Right ventricle myocardium inferior (tissue), 1 donor: Measurements from ENCODE around the gene UBAC2. TPM values are rescaled to one million over a fixed set of nuclear protein-coding genes. Genes with fewer than 3 reads are reported as not detected.

Experiments
- ATAC-seq: fragments of 200-7000 bp; cut with Tn5 transposase; one replicate; pipeline ENCODE4 v1.9.1; 2020; ENCODE audit warnings: mild to moderate bottlenecking, moderate library complexity
- DNase-seq: peaks from one replicate; pipeline ENCODE4 v3.0.0; 2021; ENCODE audit errors: missing footprints
- intact Hi-C: fragments of 100-400 bp; cut with DNase I; formaldehyde crosslinking; loops from one replicate; pipeline ENCODE4 v1.11.0; 2022
- total RNA-seq: library from RNA; stranded (reverse); fragmentation: NEBNext Ultra II Directional; extraction: Animal tissue kit (Norgen Biotek cat#: 25700); gene quantifications from one replicate; pipeline ENCODE4 v1.2.1, GENCODE V29; 2021
- donor health status: DM: no; HTN: yes; CAD: no; lungs with severe emphysema.

The UBAC2 gene
- total RNA-seq, 1 donor from 2014 or later = 39.1 TPM

DNA sequence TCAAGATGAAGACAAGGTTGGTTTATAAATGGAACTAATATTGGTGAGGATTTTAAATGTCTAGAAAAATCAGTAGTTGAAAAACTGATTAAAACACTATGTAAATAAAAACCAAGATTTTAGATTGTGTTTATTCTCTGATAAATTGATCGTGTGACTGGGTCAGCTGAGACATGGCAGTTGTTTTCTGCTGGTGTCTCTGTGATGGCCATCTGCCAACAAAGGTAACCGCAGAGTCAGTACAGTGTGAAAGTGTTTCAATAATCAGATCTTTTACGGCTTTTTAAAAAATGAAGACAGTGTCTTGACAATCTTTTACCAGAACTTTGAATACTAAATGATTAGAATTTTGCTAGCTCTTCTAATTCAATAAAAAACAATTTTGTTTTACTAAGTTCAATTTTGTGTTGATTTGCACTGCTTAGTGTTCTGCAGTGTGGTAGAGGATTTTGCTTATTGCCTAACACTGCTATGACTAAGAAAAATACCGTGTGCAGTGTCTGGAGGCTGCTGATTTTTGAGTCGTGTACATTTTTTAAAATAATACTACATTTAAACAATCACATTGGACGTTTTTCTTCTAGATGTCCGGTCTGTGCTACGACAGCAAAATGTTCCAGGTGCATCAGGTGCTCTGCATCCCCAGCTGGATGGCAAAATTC, 139.2 kb downstream of the UBAC2 start:
- intact Hi-C loops = no loop called here
- DNase-seq (no peak), ATAC-seq (no peak)

DNA sequence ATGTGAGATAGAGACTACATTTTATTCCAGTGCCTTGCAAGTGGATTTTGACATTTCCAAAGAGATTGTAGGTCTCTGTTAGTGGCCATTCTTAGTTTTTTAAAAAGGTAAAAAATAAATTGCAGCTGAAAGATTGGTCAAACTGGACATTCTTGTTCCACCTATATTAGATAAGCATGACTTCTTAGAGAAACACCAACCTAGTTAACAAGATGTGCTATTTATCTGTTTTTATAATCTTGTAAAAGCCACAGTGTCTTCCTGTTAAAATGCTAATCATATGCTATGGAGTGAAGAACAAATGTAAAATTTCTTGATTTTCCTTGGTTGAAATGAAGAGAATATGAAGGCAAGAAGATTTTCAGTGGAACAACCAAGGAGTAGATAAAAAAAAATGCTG, 140.0 kb downstream of the UBAC2 start:
- intact Hi-C loops = no loop called here
- DNase-seq (no peak), ATAC-seq (no peak)

DNA sequence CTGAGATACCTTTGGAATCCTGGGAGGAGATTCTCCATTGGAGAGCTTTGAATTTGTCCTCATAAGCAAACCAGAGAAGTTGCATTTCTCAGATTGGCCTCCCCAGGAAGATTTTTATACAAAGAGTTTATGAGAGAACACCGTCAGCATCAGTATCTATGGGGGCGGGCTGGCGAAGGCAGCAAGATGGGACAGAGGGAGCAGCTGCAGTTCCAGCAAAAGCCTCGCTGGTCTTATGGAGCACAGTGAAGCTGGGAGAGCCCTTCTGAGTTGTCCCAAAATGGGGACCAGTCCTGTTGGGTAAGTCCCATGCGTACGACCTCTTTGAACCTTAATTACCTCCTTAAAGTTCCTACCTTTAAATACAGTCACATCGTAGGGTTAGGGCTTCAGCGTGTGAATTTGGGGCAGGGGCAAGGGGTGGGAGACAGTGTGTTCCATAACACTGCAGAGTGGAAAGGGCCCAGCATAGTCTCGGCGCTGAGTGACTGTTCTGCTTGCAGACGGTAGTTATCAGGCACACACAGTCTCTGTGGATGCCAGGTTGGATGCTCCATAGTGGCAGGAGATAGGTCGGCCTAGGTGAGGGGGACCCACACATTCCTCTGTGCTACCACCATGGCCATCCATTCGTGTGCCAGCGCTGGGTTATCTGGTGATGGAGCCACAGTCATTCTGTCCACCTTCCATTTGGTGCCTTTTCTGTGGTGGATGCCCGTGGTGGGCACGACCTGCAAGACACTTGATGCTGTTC, 141.5 kb downstream of the UBAC2 start:
- intact Hi-C loops = no loop called here

DNA sequence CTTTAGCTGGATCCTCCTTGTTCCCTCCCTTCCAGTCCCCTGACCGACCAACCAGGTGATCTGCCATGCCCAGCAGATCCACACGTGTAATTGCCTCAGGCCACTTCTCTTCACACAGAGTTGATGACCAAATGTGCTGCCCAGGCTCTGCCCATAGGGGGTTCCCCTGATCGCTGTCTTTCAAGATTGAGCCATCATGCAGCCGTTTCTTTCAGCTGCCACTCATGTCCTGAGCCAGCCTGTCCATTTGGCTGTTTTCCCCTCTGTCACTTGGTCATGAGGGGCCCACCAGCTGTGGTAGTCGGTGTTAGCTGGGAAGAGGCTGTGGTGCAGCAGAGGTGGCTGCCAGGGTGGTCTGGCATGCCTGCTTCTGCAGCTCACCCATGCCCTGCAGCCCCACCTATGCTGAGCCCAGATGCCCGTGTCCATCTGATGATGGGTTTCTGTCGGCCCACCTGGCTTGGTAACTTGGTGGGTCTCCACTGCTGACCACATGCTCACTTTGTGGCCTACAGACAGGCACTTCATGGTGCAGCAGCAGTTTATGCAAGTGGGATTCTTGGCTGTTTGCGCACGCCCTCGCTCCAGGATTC, 142.2 kb downstream of the UBAC2 start:
- no peak for ATAC-seq
- intact Hi-C loops = no loop called here
- DNase-seq = no peak

More for the DNA sequence above, 141.5 kb downstream of the UBAC2 start:
- DNase-seq (no peak), ATAC-seq (no peak)

DNA sequence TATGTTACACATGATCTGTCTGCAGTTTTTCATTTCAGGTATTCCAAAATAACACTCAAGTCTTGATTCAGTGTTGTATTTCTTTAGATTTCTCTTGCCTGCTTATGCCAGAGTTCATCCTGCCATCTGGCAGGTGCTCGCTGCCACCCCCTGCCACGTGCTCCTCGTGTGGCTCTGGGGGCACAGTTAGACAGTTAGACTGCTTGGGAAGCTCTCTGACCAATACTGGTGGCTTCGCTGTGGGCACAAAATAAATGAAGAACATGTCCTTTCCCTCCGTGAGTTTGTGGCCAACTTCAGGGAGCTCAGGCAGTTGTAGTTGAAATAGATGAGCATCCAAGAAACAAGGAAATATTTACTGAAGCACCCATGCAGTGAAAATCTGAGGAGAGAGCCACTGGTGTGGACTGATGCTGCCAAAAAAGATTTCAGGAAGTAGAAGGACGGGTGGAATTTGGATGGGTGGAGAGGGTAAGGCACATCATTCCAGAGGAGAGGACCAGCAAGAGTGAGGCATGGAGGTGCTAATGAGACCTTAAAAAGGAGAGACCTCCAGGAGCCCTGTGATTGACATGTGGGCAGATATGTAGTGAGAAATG, 144.1 kb downstream of the UBAC2 start:
- intact Hi-C loops = no loop called here
- ATAC-seq (no peak), DNase-seq (no peak)

DNA sequence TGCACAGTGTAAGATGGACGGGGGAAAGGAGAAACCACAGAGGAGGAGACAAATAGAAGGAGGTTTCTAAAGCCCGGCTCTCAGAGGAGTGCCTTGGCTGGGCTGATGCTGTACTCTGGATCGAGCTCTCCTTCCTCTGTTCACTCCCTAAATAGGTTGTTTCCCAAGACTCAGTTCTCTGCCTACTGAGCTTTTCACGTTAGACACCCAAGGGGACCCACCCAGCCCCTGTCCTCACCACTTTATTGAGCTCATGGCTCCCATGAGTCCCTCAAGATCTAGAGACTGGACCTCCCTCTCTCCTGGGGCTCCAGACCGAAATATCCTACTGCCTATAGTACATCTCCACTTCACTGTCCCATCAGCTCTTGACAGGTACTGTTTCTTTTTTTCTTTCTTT, 144.7 kb downstream of the UBAC2 start:
- no peak for DNase-seq
- intact Hi-C loops = no loop called here
- ATAC-seq = no peak

DNA sequence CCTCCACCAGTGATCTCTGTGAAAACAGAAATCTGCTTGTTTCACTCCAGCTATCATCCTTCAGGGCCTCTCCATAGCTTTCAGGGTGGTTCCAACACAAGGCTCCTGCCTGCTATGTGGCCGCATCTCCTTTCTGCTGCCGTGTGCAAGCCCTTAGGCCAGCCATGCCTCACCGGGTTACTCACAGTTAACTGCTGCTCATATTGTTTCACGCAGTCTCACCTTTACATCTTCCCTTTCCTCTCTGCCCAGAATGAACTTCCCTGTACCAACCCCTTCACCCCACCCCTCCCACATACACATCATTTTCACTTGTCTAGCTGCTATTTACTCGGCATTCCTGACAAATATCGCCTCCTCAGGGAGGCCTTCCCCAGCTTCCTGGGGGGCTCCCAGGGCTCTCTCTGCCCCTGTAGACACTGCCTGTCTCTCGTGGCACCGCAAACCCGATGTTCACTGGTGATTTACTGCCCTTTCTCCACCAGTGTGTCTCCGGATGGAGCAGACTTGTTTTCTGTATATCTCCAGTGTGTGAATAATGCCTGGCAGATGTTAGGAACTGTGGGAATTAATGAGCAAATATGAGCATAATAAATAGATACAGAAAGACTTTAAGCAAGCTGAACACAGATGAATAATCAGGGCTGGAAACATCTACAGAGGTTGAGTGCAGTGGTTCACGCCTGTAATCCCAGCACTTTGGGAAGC, 145.8 kb downstream of the UBAC2 start:
- ATAC-seq (no peak), DNase-seq (no peak)
- intact Hi-C loops = no loop called here

DNA sequence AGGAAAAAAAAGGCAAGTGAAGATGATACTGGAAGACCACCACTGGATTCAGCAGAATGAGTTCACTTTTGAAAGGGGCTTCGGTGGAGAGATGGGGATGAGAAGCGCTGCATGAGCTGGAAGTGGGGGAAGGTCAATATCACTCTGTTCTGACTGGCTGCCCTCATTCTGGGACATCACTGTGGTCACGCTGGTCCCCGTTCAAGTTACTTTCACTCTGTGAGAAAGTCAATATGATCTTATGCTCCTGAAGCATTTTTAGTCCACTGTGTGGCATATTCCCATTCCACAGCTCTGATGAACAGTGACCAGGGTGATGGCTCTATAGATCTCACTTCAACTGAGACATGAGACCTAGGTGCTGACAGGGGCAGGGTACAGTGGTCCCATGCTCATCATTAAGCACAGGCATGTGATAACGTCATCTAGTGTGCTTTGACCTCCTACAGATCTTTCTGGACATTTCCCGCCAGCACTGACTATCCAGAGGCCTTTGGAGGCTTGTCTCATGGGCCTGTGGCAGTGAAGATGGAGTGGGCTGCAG, 146.8 kb downstream of the UBAC2 start:
- no peak for ATAC-seq
- intact Hi-C loops = no loop called here
- DNase-seq = no peak

DNA sequence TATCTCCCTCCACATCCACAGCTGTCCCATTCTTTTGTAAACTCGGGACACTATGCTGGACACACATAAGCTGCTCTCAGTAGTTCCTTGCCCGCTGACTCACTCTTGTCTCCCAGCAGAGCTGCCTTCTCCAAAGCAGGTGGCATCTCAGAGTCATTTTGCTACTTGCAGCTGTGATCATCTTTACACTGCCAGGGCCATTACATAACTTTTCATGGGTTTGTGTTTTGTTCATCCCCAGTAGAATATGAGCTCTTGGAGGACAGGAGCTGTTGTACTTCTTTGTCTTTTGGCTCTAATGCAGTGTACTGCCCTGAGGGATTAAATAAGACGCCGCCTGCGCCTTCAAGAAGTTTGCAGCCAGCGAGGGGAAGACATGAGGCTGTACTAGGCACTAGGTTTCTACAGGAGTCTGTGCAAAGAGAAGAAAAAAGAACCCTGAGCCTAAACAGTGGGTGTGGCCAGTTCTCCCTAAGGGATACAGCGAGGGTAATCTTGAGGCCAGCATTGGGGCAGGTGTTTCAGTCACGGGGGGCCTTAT, 147.3 kb downstream of the UBAC2 start:
- no peak for ATAC-seq
- intact Hi-C loops = no loop called here
- no peak for DNase-seq

DNA sequence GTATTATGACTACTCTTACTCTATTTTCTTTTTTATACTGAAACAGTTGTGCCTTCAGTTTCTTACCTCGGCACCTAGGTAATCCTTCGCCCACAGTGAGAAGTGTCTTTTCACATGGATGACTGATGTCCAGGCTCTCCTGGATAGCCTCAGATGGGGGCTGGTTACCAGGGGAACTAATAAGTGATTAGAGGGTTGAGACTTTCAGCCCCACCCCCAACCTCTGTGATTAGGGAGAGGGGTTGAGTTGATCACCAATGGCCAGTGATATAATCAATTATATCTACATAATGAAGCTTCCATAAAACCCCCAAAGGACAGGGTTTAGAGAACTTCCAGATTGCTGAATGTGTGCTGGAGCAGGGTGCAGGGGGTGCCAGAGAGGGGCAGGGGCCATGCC, 149.5 kb downstream of the UBAC2 start:
- no peak for ATAC-seq
- intact Hi-C loops = no loop called here
- no peak for DNase-seq

DNA sequence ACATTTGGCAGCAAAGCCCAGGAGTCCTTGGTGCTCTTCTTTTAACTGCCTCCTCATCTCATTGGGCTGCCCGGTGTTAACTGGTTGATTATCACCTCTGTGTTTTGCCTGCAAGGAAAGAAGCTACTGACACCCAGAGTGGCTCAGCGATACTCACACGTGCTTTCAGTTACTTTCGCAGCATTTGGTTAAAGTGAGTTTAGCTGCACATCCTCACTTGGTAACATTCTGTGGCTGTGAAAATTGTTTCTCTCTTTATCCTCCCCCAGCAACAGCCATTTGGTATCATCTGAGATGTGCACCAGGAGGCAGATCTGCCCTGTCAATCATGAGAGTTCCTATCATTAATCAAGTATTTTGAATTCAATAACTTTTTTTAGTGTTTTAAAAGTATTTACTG, 151.1 kb downstream of the UBAC2 start:
- ATAC-seq = no peak
- intact Hi-C loops = no loop called here

DNA sequence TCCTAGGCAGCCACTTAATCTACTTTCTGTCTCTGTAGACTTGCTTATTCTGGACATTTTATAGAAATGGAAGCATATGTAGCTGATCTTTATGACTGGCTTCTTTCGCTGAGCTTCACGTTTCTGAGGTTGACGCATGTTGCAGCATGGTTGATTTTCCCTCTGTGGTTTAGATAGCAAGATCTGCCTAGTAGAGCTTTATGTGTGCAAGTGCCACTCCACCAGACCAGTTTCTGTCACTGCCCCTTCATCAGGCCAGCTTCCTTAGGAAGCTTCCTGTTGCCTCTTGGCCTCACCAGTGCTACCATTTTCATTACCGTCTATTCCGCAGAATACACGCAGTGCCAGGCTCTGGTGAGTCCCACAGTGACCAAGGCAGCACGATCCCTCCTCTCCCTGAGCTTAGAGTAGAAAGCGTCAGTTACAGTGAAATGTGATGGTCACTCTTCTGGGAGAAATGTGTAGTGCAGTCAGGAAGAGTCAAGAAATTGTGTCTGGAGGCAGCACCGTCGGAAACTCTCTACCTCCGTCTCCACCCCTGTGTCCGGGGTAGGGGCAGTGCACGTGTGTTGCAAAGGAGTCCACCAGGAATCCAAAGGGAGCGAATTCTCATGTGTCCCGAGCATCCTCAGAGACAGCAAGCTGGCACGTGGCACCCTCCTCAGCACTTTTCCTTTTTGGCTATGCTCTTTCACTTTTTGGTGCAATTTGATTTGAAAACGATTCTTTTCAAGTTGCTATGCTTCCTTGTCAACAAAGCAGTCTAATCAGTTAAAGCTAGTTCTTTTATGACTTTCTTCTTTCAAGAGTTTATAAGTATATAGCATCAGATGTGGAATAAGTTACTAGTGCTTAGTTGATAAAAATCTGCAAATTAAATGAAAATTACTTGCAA, 151.9 kb downstream of the UBAC2 start:
- DNase-seq = no peak
- ATAC-seq = no peak
- intact Hi-C loops = no loop called here

More for the DNA sequence above, 151.1 kb downstream of the UBAC2 start:
- DNase-seq = no peak

DNA sequence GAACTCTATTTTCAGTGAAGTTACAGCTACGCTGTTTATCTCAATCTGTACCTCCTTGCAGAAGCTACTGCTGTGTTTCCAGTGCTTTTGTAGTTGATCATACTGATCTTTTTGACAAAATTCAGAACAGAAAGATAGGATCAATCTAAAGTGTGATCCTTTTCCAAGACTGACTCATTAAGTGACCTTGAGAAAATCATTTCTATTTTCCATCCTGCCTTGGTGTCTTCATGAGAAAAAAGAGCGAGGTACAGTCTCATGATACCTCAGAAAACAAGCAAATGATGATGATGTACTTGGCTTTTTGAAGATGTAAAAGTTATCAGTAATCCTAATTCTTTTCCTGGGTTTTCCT, 152.6 kb downstream of the UBAC2 start:
- DNase-seq (no peak), ATAC-seq (no peak)
- intact Hi-C loops = no loop called here

DNA sequence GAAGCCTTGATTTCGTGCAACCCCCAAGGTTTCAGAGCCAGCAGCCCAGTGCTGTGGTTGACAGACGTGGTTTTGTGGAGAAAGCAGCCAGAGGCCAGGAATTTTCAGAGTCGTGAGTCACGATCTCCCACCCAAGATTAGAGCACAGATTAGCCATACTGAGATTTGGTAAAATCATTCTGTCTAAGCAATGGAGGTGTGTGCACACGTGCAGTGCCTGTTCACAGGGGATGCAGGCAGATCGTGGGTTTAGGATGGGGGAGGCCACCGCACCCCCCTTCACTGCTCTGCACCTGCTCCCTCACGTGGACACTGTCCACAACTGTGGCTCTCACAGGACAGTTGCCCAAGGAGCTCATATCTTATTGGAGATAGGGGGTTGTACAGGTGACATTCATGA, 153.2 kb downstream of the UBAC2 start:
- DNase-seq (no peak), ATAC-seq (no peak)
- intact Hi-C loops = no loop called here

DNA sequence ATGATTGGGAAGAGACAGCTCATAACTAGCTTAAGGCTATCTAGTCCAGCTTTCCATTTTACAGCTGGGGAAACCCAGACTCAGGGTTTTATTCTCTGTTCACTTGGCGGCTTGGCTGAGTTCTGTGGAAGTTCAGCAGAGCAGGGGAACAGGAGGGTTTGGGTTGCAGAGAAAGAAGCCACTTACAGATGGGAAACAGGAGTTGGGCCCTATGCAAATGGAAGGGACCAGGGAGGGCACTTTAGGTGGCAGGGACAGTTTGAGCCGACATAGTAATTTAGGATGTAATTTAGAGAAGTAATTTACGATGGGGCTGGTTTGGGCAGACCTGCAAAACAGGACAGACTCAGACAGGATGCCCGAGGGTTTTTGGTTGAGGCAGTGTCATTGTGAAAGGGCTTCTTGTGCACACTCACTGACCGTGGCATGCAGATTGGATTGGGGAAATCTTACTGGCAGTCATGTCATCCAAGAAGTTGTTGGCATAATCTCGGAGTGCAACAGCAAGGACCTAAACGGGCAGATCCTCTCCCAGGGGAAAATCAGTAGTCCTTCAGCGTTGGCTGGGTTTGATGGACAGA, 153.8 kb downstream of the UBAC2 start:
- no peak for ATAC-seq
- DNase-seq = no peak
- intact Hi-C loops = no loop called here

DNA sequence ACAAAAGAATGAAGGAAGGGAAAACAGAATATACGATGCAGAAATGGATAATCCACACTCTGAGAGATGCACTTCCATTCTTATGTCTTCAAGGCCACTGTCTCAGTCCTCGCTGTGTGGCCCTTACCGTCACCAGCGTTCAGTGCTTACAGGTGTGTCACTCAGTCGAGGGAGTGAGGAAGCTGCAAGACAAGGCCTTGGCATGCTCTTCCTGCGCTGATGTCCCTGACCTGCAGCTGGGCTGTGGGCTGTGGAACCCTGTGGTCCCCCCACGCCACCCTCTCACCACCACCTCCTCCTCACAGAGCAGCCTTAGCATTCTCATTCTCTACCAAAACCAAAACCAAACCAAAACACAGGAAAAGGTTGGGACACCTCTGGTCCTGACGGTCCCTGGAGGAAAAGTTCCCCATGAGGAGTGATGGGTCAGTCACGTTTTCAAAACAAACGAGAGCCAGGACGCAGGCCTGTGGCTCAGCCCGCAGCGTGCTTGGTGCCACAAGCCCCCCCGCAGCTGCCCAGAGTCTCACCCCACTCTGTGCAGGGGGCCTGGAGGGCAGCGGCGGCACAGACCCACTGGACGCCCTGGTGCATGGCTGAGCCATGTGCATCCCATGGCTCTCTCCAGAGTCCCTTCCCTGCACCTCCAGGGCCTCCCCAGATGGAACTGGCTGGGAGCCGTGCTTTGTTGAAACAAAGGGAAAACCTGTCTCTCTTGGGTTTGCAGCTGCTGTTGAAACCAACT, 154.8 kb downstream of the UBAC2 start:
- intact Hi-C loops = no loop called here
- DNase-seq (no peak), ATAC-seq (no peak)

DNA sequence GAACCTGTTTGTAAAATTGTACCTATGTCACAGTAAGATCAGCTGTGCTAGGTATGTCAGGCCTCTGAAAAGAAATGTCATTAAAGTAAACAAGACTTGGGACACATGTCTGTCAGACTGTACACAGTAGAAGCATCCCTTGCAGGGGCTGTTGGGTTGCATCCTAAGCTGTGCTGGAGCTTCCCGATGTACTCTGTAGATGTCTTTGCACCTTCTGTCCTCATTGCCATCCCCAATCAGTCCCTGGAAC, 155.3 kb downstream of the UBAC2 start:
- ATAC-seq (no peak), DNase-seq (no peak)
- intact Hi-C loops = no loop called here
